ENCODE measurements around the gene DMAC2L.
"Not testable (repeated sequence)": the region's sequence is repeated elsewhere in the genome, so short reads cannot be mapped to it uniquely, and the experiment has no call there.

DMAC2L gene, protein sequence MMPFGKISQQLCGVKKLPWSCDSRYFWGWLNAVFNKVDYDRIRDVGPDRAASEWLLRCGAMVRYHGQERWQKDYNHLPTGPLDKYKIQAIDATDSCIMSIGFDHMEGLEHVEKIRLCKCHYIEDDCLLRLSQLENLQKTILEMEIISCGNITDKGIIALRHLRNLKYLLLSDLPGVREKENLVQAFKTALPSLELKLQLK

DNA sequence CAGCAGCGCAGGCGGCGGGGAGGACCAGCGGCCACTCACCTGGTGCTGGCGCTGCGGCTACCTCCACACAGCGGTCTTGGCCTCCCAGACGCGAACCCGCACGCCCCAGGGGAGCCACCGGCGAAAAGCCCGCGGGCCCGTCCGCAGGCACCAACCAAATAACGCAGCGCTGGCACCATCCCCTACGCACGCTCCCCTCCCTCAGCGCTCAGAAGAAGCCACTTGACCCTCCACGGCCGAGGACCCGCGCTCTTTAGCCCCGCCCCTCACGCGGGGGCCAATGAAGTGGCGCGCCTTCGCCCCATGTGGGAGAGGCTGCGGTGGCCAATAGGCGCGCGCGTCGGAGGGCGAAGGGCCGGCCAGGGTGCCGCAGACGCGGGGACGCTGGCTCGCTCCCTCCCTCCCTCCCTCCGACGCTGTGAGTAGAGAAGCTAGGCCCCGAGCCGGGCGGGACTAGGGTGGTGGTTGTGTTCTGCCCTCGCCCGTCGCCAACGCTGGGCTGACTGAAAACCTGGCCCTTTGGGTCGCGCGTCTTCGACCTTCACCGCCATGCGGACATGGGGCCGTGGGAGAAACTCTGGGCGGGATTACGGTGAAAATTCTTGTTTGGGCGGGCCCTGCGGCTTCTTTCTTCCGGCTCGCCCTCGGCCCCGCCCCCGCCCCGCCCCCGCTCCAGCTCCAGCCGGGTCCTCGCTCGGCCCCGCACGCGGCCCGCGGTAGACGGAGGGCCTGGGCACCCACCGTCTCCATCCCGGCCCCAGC lies at the start of gene DMAC2L, which contains the start of gene L2HGDH:
TSS of gene DMAC2L (plus strand) at position 353 of the 762 bp plus-strand sequence. CDS start 9,164 bp downstream, outside the sequence.
TSS of gene L2HGDH (minus strand) at position 258 of the 762 bp plus-strand sequence. CDS start at position 179, 79 bp downstream.
- peak; percentile 90 for DNase-seq (ENCODE audit: low spot score)

- no peak for DNase-seq (ENCODE audit: low spot score)
Measured at GRCh38 chr14:50262865-50263264, 49.3 kb upstream of the DMAC2L start.

DNA sequence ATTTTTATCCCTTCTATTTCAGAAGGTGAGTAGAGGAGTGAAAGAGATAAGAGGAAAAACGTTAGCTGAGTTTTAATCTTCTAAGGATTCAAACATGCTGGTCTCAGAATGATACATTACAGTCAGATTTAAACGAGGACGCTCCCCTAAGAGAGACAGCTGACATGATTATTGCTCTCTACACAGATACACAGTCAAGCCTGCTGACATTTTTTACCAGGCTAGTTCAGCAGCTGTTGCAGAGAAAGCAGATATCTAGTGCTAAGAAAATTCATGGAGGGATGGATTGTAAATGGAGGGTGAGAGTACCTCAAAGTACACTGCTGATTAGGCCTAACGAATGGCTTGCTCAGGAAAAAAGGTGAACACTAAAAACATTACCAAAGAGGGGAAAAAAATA lies 48.8 kb upstream of the DMAC2L start:
- DNase-seq (ENCODE audit: low spot score), result no peak

- DNase-seq (ENCODE audit: low spot score), result no peak
Measured at GRCh38 chr14:50265029-50265428, 47.1 kb upstream of the DMAC2L start.

DNA sequence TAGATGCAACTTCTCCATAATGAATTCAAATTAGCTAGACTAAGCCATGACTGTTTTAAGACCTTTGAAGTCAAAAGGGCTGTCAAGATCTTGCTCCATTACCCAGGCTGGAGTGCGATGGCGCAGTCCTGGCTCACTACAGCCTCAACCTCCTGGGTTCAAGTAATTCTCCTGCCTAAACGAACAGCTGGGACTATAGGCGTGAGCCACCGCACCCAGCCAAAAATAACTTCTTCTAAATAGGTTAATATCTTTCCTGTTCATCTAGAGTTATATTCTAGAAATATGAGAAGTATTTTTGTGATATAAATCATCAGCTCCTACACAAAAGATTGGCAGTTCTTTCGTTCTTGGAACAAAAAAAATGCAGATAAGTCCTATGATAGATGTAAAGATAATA lies 41.2 kb upstream of the DMAC2L start:
- DNase-seq (ENCODE audit: low spot score), result no peak

GRCh38 chr14:50272498-50272897 lies 39.6 kb upstream of the DMAC2L start:
- DNase-seq (ENCODE audit: low spot score), result no peak

DNA sequence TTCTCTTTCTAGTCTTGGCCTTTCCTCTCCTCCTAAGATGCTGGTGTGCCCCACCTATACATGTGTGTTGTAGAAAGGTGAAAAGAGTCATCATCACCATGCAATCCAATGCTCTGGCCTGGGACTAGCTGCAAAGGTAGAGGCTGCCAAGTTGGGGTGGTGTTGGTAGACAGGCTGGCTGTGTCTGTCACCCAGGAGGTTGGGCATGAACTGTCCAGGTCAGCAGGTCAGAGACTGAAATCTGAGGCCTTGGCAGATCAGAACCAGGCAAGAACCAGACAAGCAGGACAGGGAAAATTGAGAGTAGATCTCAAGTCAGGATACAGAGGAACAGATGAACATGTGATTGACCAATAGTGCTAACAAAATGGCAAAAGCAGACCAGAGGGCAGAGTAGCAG lies 26.3 kb upstream of the DMAC2L start:
- no peak for DNase-seq (ENCODE audit: low spot score)

DNA sequence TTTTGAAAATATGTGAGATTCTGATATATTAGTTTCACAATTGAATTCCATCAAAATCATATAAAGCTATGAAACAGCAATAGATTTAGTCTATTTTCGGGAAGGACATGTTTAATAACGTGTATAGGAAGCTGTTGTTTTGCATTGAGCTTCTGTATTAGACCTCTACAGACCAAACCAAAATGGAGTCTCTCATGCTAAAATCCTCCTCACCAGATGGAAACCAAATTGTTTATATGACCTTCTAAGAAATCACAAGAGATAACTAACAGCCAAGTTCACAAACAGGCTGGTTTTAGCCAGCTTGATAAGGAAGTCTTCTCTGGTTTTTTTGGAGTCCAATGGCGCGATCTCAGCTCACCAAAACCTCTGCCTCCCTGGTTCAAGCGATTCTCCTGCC lies 24.0 kb upstream of the DMAC2L start:
- no peak for DNase-seq (ENCODE audit: low spot score)

- no peak for DNase-seq (ENCODE audit: low spot score)
Measured at GRCh38 chr14:50290306-50290705, 21.8 kb upstream of the DMAC2L start.

DNA sequence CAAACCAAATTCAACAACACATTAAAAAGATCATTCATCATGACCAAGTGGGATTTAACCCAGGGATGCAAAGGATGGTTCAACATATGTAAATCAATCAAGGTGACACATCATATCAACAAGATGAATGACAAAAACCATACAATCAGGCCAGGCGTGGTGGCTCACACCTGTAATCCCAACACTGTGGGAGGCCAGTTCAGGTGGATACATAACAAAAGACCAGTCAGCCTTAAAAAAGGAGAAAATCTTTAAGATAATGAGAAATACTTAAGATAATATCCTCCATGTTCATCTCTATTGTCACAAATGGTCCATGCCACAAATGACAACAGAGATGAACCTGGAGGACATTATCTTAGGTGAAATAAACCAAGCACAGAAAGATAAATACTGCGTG lies 12.5 kb upstream of the DMAC2L start:
- no peak for DNase-seq (ENCODE audit: low spot score)

DNA sequence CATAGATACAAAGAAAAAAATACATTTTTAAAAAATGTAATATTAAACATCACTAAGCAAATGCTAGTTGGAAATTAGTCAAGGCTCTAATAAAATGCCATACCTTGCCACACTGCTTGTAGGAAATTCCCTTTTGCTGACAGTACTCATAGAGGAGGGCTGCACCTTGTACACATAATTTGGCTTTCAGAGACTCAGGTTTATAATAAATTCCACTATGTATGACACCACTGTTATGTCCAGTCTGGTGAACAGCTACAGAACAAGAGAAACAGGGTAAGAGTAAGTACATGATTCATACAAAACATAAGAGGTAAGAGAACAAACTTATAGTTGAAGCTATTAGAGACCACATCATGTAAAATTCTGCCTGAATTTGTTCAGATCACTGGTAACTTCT lies 10.2 kb upstream of the DMAC2L start:
- no peak for DNase-seq (ENCODE audit: low spot score)

- no peak for DNase-seq (ENCODE audit: low spot score)
Measured at GRCh38 chr14:50303744-50304471, 8.2 kb upstream of the DMAC2L start.

GRCh38 chr14:50308363-50308915 lies 3.7 kb upstream of the DMAC2L start:
- no peak for DNase-seq (ENCODE audit: low spot score)

- no peak for DNase-seq (ENCODE audit: low spot score)
Measured at GRCh38 chr14:50310445-50310844, 1.7 kb upstream of the DMAC2L start.

DNA sequence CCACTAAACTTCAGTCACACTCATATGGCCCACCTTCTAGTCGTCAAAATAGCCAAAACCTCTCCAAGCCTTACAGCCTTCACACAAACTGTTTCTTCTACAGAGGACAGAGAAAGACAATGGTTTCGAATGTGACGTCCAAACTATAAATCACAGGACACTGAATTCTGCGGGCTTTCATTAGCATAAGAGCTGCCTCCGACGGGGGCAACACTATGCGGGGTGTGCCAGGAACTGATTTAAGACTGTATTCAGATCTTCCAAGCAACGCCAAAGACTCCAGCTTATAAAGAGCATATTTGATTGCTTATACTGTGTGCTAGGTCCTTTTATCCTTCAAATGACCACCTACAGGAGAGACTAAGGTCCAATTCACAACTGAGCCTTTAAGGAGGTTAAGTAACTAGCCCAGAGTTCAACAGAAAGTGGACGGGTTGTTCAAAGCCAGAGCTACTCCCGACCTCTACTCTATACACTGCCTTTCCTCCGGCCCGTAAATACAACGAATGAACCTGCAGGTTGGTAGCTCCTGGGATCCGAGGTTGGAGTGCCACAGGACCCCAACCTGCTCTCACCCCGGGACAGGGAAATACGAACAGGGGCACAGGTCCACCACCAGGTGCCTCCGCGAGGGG lies 670 bp upstream of the DMAC2L start:
- no peak for DNase-seq (ENCODE audit: low spot score)

DNA sequence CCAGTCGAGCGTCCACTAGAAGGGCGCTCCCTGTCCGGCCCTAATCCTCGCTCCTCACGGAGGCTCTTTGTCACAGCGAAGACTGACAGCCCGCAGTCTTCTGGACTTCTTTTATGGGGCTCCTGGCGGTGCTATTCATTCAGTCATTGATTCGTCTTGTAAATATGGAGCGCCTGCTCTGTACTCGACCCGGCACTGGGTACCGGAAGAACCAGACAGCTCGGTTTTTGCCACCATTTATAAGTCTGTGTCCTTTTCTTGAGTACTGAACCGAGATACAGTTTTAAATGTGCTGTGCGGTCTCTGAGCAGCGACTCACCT lies 570 bp downstream of the DMAC2L start:
- DNase-seq (ENCODE audit: low spot score), result peak; percentile 49

GRCh38 chr14:50314098-50314497 lies 2.0 kb downstream of the DMAC2L start:
- DNase-seq (ENCODE audit: low spot score), result not testable (repeated sequence)

DNA sequence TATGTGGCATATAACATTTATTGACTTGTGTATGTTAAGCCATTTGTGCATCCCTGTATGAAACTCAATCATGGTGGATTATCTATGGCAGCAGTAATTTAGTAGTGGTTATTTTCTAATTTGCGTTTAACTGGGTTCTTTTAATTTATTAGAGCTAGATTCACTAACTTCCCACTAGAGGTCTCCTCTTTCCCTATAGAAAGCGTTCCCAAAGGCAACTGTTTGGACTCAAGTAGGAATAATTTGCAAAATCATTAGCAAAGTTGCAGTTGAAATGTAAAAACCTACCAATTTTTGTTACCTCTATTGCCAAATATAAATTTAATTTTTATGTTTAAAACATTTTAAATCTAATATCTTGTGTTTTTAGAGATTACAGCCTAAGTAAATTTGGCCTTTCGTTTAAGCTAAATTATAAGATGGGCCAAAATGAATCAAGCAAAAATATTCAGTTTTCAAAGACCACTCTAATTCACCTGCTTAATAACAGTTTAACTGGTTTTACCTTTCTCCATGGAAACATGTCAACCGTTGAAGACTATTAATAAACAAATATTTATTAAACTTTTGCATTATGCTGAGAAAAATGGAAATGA lies 6.0 kb downstream of the DMAC2L start:
- peak; percentile 36 for DNase-seq (ENCODE audit: low spot score)

DNA sequence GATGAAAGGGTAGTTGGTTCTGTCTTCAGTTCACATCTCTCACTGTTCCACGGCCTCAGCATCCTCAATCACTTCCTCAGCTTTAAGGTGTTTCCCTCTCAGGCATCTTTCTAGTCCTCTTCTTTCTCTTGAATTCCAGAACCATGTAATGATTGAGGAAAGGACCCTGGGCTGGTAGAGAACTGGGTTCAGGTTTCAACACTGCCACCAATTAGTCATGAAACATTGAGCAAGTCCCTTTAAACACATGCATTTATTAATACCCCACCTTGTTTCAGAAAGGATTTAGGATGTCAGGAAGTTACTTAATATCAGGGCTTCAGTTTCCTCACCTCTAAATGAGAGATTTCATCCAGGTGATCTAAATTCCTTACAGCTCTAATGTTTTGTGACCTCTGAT lies 7.2 kb downstream of the DMAC2L start:
- no peak for DNase-seq (ENCODE audit: low spot score)

DNA sequence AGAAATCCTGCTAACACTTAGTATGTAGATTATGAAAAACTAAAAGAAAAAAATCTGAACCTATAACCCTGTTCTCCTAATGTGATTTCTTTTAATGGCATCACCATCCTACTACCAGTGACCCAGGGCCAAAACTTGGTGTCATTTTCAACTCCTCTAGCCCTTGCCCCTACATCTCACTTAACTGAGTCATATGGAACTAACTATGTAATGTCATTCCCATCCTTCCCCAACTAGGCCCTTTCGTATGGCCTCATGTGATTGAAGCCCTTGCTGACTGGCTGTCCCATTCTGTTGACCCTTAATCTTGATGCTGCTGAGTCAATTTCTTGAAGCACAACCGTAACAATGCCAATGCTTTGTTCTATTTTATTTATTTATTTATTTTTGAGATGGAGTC lies 7.6 kb downstream of the DMAC2L start:
- no peak for DNase-seq (ENCODE audit: low spot score)

DNA sequence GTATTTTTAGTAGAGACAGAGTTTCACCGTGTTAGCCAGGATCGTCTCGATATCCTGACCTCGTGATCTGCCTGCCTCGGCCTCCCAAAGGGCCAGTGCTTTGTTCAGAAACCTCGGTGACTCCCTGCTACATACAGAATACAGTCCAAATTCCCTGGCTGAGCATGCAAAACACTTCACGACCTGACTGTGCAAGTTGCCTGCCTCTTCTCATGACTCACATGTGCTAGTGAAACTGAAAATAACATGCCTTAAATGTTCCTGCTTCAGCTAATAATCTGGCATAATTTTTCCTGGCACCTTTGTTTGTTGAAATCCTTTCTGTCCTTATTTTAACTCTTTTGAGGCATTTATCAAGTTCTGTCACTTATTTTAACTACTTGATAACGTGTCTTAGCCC lies 8.2 kb downstream of the DMAC2L start:
- no peak for DNase-seq (ENCODE audit: low spot score)

Data from CD4-positive, alpha-beta T cell treated with Interleukin-15 for 4 hours (primary cell).